GM12891 (cell line): Measurements from ENCODE around the gene EYA2.

Experiments
- DNase-seq: peaks from one replicate; pipeline ENCODE4 v3.0.0; 2011; ENCODE audit warnings: low spot score; ENCODE audit not compliant: insufficient read length
- FAIRE-seq: peaks from 2 replicates; lab custom pipeline; 2011; peaks lifted over from hg19 to GRCh38; lab: Jason Lieb, UNC
- PAX5 ChIP-seq: IDR thresholded peaks from 2 replicates; pipeline ENCODE4 v1.6.1; 2011; ENCODE audit warnings: low read length, moderate library complexity, mild to moderate bottlenecking; ENCODE audit not compliant: insufficient read depth, severe bottlenecking
- POLR2A ChIP-seq: IDR thresholded peaks from 2 replicates; pipeline ENCODE4 v1.6.1; 2011; ENCODE audit warnings: low read depth, low read length, control low read depth
- POLR2AphosphoS5 ChIP-seq: IDR thresholded peaks from 2 replicates; pipeline ENCODE4 v1.6.1; 2011; ENCODE audit warnings: low read depth, low read length, control low read depth
- POU2F2 ChIP-seq: IDR thresholded peaks from 2 replicates; pipeline ENCODE4 v1.6.1; 2011; ENCODE audit warnings: low read depth, mild to moderate bottlenecking, control low read depth, low read length, moderate library complexity
- SPI1 ChIP-seq: IDR thresholded peaks from 2 replicates; pipeline ENCODE4 v1.6.1; 2011; ENCODE audit warnings: low read depth, low read length, control low read depth
- TAF1 ChIP-seq: IDR thresholded peaks from 2 replicates; pipeline ENCODE4 v1.6.1; 2011; ENCODE audit warnings: low read depth, low read length, control low read depth

Gene EYA2

DNA sequence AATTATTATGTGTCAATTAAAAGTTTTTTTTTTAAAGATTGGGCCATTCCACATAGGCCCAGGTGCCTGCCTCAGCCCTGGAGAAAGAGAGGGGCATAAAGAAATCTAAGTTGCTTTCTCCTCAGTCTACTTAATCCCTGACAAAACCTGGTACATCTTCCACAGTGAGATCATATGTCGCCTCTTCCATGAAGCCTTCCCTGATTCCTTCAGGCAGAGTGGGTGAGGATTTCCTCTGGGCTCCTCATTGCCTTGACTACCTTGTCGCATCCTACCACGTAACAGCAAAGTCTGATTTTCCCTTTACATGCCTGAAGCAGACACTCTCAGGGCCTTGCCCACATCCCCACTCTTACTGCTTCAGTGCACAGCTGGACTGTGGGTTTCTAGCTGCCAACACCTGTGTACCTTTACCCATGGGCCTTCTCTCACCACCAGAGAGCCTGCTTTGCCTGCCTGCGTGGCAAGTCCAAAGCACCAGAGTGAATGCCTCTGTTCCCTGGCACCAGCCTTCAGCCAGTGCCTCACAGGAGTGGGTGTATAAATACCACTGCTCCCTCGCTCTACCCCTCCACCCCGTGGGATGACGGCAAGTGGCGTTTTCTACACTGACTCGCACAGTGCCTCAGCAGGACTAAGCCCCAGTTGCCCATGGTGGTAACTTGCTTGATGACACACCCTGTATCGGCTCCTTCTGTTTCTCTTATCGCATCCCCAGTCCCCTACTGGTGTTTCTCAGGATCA, 68.0 kb downstream of the EYA2 start:
- no peak for TF ChIP-seq SPI1
- TF ChIP-seq TAF1, result no peak
- no peak for TF ChIP-seq POU2F2
- no peak for TF ChIP-seq PAX5
- no peak for TF ChIP-seq POLR2A
- FAIRE-seq (no peak), DNase-seq (no peak)

DNA sequence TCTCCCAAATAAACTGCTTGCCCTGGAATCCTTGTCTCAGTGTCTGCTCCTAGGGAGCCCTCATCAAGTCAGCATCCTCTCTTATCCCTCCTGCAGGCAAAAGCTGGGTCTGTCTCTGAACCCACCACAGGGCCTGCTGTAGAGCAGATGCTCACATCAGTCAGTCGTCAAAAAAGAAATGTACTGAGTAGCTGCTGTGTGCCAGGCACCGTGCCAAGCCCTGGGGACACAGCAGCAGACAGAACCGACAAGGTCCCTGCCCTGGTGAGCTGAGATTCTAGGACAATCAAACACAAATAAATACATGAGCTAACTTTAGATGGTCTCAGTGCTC, 68.5 kb downstream of the EYA2 start:
- FAIRE-seq, result no peak
- no peak for TF ChIP-seq TAF1
- no peak for TF ChIP-seq PAX5
- TF ChIP-seq POLR2A, result no peak
- TF ChIP-seq POLR2AphosphoS5, result no peak
- no peak for TF ChIP-seq SPI1
- no peak for TF ChIP-seq POU2F2
- no peak for DNase-seq

DNA sequence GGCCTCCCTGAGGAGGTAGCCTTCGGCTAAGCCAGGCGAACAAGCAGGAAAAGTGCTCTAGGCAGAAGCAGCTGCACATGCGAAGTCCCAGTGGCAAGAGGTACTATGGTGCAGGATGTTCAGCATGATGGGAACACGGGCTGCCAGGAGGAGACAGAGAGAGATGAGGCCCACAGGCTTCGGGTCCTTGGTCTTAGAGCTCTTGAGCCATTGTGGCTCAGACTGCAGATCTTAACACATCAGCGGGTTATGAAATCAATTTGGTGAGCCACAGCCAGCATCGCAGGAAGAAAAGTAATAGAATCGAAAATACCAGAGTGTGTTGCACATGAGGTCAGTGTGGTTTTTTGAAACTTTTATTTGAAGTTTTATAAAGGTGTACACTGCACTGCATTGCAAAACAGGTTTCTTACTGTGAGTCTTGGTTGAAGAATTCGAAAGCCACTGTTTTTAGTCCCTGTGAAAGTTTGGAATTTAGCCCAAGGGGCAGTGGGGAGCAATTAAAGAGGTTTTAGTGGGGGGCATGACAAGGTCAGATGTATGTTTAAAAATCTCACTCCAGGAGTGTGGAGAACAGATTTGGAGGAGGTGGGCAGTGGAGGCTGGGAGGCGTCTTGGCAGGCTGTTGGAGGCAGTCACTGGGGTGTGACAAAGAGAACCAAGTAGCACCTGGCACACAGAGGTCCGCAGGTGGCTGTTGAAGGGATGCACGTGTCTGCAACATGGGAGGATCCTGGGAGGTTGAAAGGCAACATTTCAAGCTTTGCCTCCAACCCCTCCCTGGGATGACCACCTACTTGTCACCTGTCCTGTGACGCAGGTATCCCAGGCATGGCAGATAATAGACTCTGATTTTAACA, 69.3 kb downstream of the EYA2 start:
- no peak for FAIRE-seq
- TF ChIP-seq POLR2AphosphoS5 (no peak), TAF1 (no peak), PAX5 (no peak), POU2F2 (no peak), SPI1 (no peak), POLR2A (no peak)
- no peak for DNase-seq

DNA sequence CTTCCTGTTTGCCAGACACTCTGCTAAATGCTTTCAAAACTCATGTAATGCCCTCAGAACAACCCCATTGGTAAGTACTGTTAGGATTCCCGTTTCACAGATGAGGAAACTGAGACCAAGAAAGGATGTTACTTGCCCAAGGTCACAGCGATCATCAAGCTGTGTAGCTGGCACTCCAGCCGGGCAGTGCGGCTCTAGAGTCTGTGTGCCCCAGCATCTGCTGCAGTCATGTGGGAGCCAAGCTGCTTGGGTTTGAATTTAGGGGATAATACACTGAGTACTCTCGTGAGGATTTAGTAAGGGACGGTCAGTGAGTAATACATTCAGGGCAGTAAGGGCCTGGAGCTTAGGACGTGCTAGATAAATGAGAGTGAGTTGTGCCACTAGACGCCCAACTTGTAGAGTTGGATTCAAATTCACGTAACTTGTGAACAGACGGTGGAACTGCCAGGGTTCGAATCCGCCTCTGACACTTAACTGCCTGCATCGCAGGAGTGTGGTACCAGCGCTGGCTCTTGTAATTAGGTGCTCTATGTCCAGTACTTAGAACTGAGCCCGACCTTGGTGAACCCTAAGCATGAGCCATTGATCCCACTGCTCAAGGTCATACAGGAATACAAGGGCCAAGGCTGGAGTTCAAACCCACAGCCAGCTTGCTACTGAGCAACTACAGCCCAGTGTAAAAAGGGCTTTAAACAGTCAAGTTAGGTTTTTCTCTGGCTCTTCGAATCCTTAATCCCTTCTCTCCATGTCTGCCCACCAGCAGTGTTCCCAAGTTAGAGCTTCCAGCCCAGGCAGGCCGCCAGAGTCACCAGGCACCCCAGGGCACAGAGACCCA, 70.2 kb downstream of the EYA2 start:
- no peak for FAIRE-seq
- DNase-seq, result no peak
- TF ChIP-seq POLR2A (no peak), POLR2AphosphoS5 (no peak), POU2F2 (no peak), PAX5 (no peak), SPI1 (no peak), TAF1 (no peak)

DNA sequence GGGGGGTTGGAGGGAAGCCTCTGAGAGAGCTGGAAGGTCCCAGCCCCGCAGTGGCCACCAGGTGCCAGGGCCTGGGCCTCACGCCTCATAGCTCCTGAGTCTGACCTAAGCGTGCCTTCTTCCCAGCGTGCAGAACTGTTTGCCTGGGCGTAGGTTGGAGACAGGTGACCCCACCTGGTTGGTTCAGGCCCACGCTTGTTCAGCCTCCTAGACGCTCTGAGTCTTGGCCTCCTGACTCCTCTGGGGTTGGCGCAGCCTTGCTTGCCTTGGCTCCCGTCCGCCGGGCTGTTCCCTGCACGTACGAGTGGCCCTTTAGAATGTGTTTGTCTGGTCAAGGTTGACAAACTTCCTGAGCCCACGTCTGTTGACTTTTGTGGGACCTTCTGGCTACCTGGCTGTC, 70.8 kb downstream of the EYA2 start:
- DNase-seq (no peak), FAIRE-seq (no peak)
- no peak for TF ChIP-seq SPI1
- no peak for TF ChIP-seq POLR2AphosphoS5
- no peak for TF ChIP-seq PAX5
- no peak for TF ChIP-seq POLR2A
- TF ChIP-seq TAF1, result no peak
- TF ChIP-seq POU2F2, result no peak

DNA sequence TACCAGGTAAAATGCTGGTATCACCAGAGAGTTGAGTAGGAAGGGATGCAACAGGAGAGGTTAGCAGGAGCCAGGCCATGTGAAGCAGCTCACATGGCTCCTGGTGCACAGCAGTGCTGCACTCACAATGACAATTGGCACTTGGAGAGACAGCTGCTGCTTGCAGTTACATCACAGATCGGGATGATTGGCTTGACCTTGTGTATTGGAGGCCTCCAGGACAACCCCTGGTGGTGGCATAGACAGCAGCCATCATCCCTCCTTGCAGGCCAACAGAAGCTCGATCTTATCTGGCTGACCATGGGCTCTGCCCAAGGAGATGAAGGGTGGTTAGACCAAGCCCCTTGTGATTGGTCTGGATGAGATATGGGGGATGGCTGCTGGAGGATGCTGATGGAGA, 73.0 kb downstream of the EYA2 start:
- FAIRE-seq (no peak), DNase-seq (no peak)
- TF ChIP-seq SPI1 (no peak), POU2F2 (no peak), PAX5 (no peak), POLR2A (no peak), POLR2AphosphoS5 (no peak), TAF1 (no peak)

DNA sequence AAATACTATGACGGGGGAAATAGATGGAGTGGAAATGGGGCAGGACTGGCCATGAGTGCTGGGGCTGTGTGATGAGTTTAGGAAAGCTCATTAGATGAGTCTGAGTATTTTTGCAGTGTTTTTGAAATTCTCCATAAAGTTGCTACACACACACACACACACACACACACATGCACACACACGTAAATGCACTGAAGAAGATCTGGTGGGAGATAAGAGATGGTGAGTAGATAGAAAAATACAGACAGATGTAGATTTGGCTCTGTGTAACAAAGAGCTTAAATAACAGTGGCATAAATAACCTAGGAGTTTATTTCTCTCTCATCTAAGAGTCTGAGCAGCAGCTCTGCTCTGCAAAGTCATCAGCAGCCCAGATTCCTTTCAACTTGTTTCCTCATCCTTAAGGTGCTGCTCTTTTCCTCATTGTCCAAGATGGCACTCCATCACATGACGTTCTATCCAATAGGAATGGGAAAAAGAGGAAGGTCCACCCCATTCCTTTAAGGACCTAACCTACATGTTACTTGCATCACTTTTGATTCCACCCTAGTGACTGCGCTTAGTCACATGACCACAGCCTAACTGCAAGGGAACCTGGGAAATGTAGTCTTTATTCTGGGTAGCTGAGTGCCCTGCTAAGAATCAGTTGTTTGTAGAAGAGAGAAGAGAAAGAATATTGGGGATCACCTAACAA, 76.4 kb downstream of the EYA2 start:
- FAIRE-seq (no peak), DNase-seq (no peak)
- TF ChIP-seq POU2F2, result no peak
- no peak for TF ChIP-seq SPI1
- no peak for TF ChIP-seq PAX5

DNA sequence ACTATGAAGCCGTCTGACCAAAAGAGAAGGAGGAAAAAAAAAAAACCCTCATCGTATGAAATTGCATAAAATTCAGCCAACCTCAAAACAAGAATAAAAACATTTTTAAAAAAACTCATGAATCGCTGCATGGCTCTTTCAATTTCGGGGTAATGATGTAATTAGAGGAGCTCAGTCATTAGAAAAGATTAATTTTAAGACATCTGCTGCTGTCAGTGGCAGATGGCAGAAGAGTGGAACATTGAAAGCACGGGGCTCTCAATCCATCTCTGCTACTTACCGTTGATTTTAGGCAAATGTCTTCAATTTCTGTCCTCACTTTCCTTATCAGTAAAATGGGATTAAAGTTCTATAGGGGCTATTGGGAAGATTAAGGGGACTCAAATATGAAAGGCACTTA, 79.1 kb downstream of the EYA2 start:
- FAIRE-seq, result no peak
- no peak for DNase-seq
- TF ChIP-seq POU2F2, result no peak
- TF ChIP-seq PAX5, result no peak
- TF ChIP-seq SPI1, result no peak
- TF ChIP-seq POLR2A, result no peak
- TF ChIP-seq POLR2AphosphoS5, result no peak
- no peak for TF ChIP-seq TAF1

DNA sequence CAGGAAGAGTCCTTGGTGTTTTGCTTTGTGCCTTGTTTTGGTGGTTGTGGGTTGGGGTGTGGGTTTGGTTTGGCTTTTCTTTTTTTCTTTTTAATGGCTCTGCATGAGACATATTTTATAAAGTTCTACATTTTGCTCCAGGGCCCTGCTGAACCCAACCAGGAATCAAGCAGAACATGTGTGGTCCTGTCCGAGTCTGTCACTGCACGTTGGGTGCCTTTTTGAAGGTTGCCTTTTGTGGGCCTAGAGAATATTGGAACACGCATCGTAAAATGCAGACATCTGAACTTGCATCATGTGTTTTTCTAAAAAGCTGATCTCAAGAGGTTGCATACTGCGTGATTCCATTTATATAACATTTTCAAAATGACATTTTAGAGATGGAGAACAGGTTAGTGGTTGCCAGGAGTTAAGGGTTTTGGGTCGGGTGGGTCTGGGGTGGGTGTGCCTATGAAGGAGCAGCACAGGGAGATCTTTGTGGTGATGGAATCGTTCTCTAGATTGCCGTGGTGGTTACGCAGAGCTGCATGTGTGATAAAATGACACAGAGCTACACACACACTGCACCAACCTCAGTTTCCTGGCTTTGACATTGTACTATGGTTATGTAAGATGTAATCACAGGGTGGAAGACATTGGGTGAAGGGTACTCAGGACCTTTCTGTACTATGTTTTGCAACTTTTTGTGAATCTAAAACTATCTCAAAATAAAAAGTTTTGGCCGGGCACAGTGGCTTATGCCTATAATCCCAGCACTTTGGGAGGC, 80.2 kb downstream of the EYA2 start:
- TF ChIP-seq POU2F2 (no peak), POLR2A (no peak), POLR2AphosphoS5 (no peak)
- DNase-seq, result no peak
- no peak for FAIRE-seq
